ENCODE results near the gene VSIG4.

Gene VSIG4

DNA sequence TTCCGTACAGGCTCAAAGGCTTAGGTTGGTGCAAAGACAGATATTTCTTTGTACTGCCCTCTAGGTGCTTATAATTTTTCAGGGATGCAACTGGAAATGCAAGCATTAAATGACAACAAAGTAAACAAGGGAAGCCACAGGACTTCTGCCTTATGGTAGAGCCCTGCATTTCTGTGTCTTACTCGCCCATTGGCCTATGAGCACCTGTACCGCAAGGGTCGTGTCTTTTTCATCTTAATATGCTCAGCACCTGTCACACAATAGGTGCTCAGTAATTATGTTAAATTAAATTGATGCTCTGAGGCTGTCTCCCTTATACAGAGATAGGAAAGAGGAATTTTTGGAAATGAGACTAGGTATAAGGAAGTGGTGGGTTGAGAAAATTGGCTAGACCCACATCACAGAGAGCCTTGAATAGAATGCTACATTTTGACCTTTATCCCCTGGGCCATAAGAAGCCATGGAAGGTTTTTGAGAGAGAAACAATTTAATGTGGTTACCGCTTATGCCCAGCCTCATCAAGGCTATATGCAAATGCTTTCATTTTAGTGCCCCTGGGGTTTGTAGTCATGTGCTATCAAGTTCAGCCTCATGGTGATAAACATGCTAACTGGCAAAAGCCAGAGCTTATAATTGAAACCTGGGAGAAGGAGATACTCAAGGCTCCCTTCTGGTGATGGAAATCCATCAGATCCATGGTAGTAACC is 16.3 kb downstream of the VSIG4 start:
- DNase-seq, result no peak

DNA sequence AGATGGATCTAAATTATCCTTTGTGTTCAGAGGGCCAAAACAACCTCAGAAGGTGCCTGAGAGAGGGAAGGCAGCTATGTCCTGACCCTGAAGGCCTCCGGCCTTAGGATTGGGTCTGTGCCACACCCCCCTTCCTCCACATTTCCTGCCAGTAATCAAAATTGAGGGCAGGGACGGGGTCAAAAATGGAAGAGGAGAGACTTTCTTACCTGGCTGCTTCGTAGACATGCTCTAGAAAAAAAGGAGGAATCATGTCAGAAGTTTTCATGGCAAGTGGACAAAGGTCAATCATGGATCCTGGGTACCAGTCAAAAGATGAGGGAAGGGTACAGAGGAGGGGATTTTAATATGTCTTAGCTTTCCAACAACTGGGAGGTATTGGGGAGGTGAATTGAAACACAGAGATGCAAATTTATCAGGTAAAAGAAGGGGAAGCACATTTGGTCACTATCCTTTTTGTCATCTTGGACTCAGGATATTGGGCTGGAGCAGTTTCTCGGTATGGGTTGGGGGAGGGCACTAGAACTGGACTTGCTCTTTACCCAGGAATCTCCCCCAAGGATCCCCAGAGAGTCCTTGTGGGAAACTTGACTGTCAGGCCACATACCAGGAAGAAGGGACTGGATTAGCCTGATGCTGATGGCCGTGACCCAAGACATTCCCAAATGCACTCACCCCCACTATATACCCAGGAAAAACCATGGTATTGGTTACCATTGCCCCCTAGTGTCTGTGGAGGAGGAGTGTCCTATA is 17.1 kb downstream of the VSIG4 start:
- DNase-seq, result no peak

DNA sequence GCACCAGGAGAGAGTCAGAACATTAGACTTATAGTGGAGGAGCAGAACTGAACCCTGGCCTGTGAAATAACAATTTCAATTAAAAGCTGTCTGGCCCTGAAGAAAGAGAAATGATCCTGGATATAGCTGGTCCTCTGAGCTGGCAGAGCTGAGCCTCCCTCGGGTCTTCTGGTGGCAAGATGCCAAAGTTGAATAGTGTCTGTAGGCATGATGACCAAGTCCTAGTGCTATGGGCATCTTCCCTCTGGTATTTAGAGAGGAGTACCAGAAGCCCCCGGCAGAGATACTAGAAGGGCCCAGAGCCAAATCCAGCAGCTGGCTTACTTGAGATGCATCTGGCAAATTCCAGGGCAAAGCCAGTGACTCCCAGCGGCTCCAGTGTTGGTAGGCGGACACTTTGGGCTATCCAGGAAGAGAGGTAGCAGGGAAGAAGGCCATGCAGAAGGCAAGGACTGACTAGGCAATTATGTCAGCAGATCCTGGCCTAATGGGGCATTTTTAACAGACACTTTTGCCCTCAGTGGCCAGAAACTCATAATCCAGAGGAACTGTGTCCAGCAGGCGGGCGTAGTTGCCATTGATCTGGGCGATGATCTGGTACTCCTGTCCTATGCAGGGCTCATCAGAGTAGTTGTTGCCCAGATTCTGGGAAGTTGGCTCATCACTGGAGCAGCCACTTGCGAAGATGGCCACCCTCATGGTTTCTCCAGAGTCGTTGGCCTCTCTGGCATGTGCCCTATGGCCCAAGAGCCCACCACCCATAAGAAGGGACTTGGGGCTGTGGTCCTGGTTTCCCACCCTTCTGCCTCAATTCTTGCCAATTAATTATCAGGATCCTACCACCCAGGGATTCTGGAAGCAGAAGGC is 17.9 kb downstream of the VSIG4 start:
- no peak for DNase-seq

DNA sequence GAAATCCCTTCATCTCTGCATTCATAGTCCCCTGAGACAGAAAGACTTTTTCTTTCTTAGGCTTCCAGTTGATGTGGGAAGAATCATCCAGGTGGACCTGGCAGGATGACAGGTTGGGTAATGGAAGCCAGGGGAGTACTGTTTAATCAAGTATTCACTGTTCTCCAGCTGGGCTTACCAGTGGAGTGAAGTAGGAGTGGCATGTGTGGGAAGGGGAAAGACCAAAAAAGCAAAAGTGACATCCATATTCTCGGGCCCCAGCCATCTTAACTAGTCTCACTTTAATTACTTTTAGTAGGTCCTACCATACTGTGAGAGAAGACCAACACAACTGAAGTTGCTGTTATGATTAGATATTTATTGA is 18.5 kb downstream of the VSIG4 start:
- no peak for DNase-seq

DNA sequence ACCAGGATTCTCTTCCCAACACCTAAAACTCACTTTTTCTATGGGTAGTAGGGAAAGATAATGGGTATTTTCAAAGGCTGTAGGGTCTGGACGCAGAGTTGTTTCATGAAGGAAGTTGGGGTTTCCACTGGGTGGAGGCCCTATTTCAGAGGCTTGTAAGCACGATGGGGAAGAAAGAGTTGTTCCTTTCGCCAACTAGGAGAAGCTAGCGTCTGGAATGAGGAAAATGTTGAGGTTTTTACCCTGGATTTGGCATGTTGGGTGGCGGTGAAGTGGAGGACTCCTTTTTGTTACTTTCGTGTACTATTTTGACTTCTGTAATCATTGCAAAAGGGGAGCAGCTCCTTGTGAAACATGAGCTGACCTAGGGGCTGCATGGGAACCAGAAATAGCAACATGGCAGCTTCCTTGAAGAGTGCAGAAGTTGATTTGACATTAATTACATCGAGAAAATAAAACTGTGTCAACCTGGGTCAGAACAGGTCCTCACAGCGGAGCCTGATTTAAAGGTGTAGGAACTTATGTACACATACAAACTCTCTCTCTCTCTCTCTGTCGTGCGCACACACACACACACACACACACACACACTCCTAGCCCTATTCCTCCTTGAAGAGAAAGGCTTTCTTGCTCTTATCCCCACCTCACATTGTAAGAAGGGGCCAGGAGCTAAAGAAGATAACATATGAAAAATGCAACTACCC is 19.1 kb downstream of the VSIG4 start:
- no peak for DNase-seq

DNA sequence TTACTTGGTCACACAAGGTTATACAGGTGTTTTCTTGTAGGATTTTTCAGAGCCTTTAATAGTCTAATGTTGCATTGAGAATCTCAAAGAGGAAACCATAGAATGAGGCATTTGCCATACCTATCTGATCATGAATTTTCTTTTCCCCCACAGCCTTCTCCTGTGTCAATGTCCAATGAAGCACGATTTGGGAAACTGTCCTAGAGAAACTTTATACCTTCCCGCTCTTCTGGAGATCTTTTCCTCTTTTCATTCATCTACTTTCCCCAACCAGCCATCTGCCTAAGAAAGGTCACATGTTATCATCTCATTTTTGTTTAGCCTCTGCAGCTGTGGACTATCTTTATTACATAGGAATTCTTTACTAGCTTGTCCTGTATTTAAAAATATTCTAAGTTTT is 19.9 kb downstream of the VSIG4 start:
- no peak for DNase-seq

DNA sequence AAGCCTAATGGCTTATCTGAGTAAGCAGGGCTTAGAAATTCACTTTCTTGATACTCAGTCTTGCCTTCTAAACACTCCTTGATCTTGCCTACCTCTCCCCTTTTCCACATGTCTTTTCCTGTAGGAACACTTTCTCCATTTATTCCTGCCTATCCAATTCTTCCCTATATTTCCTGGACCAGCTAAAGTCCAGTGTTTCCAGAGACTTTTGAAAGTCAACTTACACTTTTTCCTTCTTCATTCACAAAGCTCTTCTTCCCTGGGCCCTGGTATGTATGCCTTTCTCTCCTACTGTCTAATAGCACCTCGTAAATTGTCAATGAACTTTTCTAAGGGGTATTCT is 20.6 kb downstream of the VSIG4 start:
- no peak for DNase-seq

DNA sequence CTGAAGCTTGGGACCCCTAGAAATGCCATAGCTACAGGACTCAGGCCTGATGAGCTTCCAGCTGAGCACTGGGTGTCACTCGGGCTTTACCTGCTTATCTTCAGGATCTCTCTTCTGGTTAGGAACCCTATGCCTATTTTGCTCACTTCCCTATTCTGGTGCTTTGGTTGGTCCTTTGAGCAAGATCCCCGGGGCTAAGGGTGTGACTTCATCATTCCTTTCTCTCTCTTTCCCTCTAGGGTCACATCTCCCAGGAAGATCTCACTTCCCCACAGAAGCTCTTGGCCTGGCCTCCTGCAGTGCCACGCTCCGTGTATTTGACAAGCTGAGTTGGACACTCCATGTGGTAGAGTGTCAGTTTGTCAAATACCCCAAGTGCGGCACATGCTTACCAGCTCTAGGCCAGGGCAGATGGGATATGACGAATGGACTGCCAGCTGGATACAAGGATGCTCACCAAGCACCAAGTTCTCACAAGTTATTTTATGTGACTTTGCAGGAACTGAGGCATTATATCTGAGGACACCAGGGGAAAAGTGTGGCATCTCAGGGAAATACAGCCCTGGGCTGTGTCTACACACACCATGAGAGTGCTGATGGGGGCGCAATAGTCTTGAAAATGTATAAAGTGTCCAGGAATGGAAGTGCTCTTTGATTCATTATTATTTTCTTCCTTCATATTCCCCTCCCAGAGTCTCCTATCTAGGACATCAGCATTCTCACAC is 21.1 kb downstream of the VSIG4 start:
- DNase-seq, result no peak

DNA sequence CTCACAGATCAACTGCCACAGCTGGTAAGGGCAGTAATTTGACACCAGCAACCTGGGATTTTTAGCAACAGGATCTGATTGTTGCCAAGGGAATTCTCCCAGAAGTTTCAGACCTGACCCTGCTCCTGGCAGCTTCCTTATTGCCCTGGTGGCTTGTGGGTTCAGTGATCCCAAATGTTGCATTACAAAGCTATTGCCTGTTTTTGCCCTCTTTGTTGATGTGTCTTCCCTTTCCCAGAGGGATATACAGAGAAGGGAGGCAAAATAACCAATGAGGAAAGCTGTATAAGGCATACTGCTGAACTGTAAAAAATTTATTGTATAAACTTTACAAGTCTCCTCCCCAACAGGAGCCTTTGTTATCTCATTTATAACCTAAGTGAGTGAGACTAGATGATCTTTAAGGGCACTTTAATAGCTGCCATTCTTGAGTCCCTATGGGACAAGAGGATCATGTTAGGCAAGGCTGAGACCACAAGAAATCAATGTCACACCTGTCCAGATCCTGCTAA is 22.2 kb downstream of the VSIG4 start:
- DNase-seq, result no peak

DNA sequence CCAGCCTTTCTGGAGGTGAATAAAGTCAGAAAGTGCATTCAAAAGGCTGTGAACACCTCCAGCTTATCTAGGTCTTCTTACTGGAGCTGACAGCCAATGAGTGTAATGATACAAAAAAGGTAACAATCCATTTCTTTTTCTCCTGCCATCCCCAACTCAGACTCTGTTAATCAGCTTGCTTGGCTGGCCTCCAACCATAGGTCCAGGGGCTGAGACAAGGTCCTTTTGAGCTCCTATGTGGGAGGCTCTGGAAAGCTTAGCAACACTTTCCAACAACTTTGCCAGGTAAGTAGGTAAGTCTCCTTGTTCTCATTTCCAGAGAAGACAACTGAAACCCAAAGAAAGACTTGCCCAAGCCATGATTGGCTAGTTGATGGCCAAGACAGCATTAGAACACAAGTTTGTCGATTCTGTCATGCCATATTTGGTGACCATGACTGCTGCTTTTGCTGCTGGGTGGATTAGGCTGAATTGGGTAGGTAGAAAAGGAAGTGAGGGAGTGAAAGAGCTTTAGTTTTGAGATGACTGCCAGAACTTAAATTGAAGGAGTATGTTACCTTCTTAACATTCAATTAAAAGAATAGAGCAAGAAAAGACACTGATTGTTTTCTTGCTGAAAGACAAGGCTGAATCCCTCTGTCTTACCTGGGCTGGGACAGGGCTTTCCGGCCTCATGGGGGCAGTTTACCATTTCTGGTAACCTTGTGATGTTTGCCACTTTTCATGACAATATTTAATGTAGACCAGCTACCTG is 22.8 kb downstream of the VSIG4 start:
- no peak for DNase-seq

DNA sequence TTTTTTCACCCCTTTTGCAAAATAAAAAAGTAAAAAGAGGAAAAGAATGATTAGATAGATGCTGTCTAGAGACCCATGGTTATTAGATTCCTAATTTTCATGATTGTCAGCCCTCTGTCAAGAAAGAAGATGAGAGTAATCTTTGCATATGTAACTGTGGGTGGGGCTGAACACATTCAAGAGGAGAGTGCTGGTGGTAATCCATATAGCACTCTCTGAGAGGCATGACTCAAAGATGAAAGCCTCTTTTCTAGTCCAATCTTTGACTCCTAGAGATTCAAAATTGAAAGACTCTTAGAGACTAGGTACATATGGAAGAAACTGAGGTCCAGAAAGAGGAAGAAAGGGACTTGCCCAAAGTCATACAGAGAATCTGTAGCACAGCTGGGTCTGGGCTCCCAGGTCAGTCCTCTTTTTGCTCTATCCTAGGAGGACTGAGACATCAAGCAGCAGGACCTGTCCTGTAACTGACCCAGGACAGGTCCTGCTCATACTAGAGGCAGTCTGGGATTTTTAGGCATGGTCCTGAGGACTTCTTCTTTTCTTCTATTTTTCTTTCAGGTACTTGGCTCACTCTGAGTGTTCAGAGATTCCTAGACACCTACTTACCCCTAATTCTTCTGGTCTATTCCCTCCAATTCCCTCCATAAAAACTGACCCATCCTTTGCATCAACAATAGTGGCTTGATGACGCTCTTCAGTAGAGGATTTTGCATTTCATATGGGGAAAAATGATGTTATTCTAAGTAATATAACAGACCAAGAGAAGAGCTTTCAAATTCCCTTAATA is 23.8 kb downstream of the VSIG4 start:
- DNase-seq, result no peak

DNA sequence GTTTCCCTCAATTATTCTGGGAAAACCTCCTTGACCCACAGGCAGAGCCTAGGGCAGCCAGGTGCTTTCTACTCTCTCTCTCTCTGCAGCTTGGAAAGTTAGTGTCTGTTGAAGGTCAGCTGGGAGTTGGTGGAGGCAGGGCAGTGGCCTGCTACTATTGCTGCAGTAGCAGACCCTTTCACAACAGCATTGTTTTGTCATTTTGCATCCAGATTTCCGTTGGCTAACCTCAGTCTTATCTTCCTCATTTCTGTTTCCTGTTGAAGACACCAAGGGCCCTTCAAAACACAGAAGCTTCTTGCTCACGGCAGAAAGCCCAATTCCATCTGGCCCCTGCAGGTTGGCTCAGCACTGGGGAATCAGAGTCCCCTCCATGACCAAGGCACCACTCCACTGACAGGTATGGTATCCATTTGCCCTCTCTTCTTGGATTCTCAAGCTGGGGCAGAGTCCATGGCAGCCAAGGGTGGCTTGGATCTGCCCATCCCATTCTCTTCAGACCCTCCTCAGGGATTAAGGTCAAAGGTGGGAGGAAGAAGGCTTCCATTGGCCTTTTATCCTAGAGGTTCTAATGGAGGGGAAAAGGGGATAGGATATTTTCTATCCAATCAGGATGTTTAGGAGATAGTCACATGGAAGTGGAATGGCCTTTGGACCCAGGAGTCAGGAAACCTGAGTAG is 24.6 kb downstream of the VSIG4 start:
- peak; percentile 14 for DNase-seq

DNA sequence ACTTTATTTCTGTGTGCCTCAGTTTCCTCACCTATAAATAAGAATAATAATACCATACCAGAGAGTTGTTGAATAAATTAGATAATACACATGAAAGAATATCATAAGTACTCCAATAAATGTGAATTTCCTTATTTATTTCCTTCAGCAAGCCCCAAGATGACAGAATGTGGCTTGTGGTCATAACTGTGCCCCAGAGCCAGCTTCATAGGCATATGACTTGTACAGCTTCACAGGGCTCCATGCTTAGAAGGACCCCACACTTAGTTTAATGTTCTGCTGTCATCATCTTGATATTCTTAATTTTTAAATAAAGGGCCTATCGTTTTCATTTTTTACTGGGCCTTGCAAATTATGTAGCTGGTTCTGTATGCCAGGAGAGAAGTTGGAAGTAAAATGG is 25.3 kb downstream of the VSIG4 start:
- DNase-seq, result no peak

DNA sequence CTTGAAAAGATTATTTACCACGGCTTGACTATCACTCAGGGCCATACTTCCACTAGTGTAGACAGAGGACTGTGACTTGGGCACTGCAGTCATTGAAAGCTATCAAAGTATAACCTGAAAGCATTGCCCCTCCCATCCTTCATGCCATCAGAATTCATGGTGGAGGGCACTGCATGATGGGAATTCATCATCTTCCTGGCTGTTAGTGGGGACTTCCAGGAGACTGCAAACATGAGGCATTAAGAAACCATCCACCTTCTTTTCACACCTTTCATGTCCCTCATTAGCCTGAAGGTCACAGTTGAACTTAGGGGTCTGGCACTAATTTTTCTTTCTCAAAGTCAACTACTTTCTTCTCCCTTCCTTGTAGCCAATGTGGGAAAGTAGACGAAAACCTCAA is 25.8 kb downstream of the VSIG4 start:
- no peak for DNase-seq

DNA sequence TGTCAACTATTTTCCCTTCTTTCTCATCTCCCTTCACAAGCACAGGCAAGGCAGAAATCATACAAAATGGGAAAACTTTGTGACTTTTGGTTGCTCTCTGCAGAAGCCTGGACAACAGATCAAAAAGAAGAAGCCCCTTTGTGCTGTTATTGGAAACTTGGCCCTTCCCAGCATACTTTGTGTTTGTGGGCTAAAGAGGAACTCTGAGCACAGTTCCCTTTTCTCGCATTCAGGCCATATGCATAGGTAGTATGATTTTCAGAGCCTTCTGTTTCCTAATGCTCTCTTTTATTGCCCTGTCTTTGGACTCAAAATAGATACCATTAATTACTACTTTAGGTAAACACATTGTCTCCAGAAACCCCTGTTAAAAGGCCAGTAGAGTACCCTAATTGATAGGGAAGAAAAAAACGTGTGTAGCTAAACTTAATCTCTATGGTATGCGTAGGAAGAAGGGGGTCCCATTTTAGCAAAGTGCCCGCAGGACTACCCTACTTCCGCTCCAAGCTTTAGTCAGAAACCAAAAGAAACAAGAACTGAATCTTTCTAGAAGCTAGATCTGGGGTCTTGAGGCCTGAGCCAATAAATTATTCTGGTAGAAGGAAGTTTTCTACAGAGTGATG is 26.6 kb downstream of the VSIG4 start:
- no peak for DNase-seq

DNA sequence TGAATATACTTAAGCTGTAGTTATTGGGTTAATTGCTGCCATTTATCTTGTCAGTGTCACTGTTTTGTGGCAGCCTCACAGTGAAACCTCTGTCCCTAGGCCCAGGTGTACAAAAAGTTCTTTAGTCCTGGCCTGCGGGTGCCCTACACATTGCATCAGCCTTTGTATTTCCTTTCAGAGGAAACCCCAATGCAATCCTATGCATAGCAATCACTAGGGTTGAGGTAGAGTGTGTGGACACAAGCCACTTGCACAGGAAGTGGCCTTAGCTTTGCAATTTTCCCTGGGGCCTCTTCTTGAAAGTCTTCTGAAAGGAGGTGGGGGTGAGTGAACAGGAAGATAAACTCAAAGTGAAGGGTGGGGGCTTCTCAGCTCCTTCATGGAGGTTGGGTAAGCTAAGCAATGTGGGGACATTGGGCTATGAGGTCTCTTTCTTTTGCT is 27.8 kb downstream of the VSIG4 start:
- DNase-seq, result no peak

DNA sequence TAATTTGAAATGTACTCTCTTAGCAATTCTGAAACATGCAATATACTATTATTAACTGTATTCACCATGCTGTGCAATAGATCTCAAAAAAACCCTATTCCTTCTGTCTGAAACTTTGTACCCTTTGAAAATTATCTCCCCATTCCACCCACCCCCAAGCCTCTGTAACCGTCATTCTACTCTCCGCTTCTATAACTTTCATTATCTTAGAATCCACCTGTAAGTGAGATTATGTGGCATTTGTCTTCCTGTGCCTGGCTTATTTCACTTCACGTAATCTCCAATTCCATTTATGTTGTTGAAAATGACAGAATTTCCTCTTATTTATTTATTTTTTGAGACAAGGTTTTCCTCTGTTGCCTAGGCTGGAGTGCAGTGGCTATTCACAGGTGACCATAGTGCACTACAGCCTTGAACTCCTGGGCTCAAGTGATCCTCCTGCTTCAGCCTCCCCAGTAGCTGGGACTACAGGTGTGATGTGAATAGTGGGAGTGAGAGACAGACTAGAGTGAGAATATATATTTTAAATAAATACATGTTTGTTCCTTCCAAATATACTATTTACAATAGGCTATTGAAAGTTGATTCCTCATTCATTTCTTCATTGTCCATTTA is 30.5 kb downstream of the VSIG4 start:
- no peak for DNase-seq

DNA sequence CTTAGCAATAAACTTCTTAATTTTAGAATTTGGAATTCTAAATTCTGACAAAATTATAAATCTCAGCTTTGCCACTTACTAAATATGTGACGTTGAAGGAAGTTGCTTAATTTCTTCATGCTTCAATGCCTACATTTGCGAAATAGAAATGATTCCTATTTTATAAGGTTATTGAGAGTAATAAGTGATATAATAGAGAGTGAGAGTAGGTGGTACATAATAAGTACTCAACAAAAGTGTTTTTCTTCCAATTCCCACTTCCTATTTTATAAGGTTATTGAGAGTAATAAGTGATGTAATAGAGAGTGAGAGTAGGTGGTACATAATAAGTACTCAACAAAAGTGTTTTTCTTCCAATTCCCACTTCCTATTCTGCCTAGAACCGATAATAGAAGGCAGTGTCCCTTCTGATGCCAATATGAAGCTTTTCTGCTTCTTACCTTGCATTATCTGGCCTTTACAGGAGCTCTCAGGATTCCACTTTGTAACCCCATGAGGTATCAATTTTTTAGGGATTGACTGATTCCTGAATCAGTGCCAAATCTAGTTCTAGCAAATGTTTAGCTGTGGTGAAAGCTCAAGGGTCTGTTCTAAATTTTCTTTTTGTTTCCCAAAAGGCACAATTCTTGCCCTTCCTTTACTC is 31.4 kb downstream of the VSIG4 start:
- DNase-seq, result no peak

DNA sequence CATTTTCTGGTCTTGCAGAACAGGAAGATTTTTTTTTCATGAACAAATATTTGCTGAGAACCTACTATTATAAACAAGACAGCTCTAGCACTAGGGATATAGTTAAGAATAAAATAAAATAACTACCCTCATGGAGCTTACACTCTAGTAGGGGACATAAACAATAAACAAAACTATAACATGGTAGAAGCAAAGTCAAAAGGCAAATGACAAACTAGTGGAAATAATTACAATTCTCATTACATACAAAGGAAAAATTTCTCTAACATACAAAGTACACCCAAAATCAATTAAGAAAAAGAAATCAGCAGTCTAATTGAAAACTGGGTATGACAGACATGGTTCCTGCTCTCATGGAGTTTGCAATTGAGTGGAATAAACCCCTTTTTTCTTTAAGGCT is 32.0 kb downstream of the VSIG4 start:
- DNase-seq, result no peak

All from central memory CD4-positive, alpha-beta T cell (primary cell).